ENCODE results near the gene BRD3OS.
A peak's percentile ranks its signal among the peaks of the same experiment; 100 is the strongest.

BRD3OS gene

DNA sequence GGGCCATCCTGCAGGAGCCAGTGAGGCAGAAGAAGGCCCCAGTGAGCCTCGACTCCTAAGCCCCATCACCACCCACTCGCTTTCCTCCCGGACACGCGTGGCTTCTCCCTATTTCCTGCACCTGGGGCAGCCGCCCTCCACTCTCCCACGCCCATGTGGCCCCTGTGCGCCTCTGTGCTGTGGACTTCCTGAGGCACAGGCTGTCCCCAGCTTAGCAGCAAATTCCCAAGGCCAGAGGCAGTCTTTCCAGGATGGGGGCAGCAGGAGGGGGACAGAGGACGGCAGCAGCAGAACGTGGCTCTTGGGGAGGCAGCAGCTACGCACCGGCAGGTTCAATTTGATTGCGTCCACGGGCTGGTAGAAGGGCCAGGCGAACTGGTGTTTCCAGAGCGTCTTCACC is 27.7 kb downstream of the BRD3OS start:
- Mint-ChIP-seq H3K27me3 (no peaks in the 10 kb centered on the region), H3K4me3 (no peak overlapping the region), H3K27ac (no peak overlapping the region), H3K4me1 (peaks cover 15 to 32% of the 10 kb centered on the region in 2 donors), H3K9me3 (no peaks in the 10 kb centered on the region), H3K36me3 (peaks cover 18 to 36% of the 10 kb centered on the region in 2 donors)
- DNase-seq (no peak), ATAC-seq (replicated peaks) (no peak)

DNA sequence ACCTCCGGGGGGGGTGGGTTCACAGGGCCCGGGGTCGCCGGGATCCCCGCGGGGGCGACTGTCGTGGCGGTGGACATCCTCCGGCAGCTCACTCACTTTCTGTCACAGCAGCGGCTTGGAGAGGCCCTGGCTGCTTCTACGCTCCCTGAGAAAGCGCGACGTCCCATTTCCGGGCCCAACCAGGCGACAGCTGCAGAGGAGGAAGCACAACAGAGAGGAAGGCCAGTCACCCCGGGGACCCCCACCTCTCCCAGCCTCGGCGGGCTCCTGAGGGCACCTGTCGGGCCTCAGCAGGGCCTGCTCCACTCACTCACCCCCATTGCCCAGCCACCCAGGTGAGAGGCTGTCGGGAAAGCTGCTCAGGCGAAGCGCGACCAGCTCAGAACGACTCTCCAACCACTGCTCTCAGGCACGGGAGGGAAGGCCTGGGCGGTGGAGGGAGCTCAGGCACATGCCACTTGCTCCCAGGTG is 28.2 kb downstream of the BRD3OS start:
- no peak for ATAC-seq (replicated peaks)
- Mint-ChIP-seq H3K36me3 (peaks cover 15 to 32% of the 10 kb centered on the region in 2 donors), H3K4me3 (no peak overlapping the region), H3K4me1 (peaks cover 15 to 37% of the 10 kb centered on the region in 2 donors), H3K27ac (no peak overlapping the region), H3K27me3 (no peaks in the 10 kb centered on the region), H3K9me3 (no peaks in the 10 kb centered on the region)
- DNase-seq: no peak

GRCh38 chr9:134053941-134054761 is 28.9 kb downstream of the BRD3OS start:
- H3K27me3 Mint-ChIP-seq: no peaks in the 10 kb centered on the region
- DNase-seq (no peak), ATAC-seq (replicated peaks) (no peak)
- H3K27ac Mint-ChIP-seq: no peak overlapping the region
- no peaks in the 10 kb centered on the region for H3K9me3 Mint-ChIP-seq
- H3K4me3 Mint-ChIP-seq: no peak overlapping the region
- peaks cover 22 to 44% of the 10 kb centered on the region in 2 donors for H3K4me1 Mint-ChIP-seq
- peaks cover 10 to 29% of the 10 kb centered on the region in 2 donors for H3K36me3 Mint-ChIP-seq

DNA sequence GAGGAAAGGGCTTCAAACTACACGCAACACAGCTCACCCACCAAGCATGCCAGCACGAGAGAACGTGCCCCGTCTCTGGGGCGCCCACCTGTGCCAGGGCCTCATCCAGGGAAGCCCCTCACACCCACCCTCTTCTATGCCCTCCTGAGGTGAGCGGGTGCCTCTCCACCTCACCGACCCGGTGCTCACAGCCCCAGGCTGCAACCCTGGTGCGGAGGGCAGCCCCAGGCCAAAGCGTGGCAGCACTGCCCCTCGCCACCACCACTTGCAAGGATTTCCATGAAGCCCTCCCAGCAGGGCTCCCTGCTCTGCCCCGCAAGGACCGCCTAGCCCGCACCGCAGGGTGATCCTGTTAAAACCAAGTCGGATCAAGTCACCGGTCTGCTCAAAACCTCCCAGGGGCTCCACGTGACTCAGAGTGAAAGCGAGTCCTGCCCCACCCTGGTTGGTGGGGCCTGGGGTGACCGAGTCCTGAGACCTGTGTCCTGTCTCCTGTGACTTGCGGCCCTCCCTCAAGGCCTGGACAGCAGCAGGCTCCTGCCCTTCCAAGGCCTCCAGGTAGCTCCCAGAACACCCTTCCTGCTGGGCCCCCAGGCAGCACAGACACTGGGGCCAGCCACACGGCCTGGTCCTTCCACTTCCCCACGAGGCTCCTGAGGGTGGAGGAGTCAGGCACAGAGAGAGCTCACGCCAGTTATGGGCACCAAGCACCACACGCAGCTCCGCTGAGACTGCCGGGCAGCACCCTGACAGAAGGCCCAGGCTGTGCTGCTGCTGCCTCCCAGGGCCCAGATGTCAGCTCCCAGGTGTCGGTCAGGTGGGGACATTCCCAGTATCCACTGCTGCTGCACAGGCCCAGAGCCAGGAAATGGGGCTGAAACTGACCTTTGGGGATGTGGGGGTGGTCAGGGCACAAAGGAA is 29.9 kb downstream of the BRD3OS start:
- Mint-ChIP-seq H3K4me1 (peaks cover 28 to 54% of the 10 kb centered on the region in 2 donors), H3K27ac (no peak overlapping the region), H3K9me3 (no peaks in the 10 kb centered on the region), H3K4me3 (no peak overlapping the region), H3K36me3 (peaks cover 6 to 22% of the 10 kb centered on the region in 2 donors), H3K27me3 (no peaks in the 10 kb centered on the region)
- DNase-seq (no peak), ATAC-seq (replicated peaks) (no peak)

DNA sequence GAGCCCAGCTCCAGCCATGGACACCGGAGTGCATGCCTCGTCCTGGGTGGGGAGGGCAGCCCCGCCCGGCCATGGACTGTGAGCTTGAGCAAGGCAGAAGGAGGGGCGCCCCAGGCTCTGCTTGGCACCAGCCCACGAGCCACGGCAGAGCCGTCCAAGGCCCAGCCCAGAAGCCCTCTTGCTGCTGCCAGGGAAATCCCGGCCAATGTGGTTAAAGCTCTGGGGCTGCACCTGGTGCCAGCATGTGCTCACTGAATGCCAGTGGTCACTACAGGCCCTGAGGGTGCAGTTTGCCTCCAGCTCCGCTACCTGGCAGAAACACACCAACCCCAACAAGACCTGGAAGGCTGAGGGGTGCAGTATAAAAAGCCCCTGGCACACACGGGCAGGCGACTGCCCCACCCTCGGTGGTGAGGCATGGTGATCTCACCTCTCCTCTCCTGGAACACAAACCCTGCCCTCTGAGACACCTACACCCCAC is 30.7 kb downstream of the BRD3OS start:
- ATAC-seq (replicated peaks) (peak in 1 of 2 donors; percentile 14), DNase-seq (no peak)
- no peak overlapping the region for H3K4me3 Mint-ChIP-seq
- peaks cover 3 to 16% of the 10 kb centered on the region in 2 donors for H3K36me3 Mint-ChIP-seq
- no peak overlapping the region for H3K27ac Mint-ChIP-seq
- no peaks in the 10 kb centered on the region for H3K27me3 Mint-ChIP-seq
- H3K9me3 Mint-ChIP-seq: no peaks in the 10 kb centered on the region
- peaks cover 36 to 63% of the 10 kb centered on the region in 2 donors for H3K4me1 Mint-ChIP-seq

GRCh38 chr9:134056483-134057306 is 31.4 kb downstream of the BRD3OS start:
- Mint-ChIP-seq H3K9me3 (no peaks in the 10 kb centered on the region), H3K36me3 (peaks cover 0 to 9% of the 10 kb centered on the region in 2 donors), H3K4me3 (no peak overlapping the region), H3K27ac (no peak overlapping the region), H3K27me3 (no peaks in the 10 kb centered on the region), H3K4me1 (peaks cover 43 to 70% of the 10 kb centered on the region in 2 donors)
- ATAC-seq (replicated peaks) (no peak), DNase-seq (no peak)

DNA sequence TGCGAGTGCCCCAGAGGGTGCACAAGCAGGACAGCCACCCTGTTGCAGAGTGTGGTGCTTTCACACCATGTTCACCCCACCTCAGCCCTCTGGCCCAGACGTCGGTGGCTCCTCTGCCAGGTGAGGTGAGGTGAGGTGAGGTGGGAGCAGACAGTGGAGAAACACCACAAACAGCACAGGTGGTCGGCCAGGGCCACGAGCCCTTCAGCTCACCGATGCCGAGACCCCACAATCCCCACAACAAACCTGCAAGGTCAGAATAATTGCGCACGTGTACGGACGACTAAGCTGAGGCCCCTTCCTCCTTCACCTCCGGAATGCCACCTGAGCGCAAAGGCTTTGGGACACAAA is 32.0 kb downstream of the BRD3OS start:
- no peaks in the 10 kb centered on the region for H3K9me3 Mint-ChIP-seq
- peaks cover 0 to 10% of the 10 kb centered on the region in 2 donors for H3K36me3 Mint-ChIP-seq
- H3K4me3 Mint-ChIP-seq: no peak overlapping the region
- DNase-seq (no peak), ATAC-seq (replicated peaks) (no peak)
- peaks cover 45 to 75% of the 10 kb centered on the region in 2 donors for H3K4me1 Mint-ChIP-seq
- no peak overlapping the region for H3K27ac Mint-ChIP-seq
- no peaks in the 10 kb centered on the region for H3K27me3 Mint-ChIP-seq

- peaks cover 50 to 83% of the 10 kb centered on the region in 2 donors for H3K4me1 Mint-ChIP-seq
- DNase-seq (no peak), ATAC-seq (replicated peaks) (no peak)
- H3K27ac Mint-ChIP-seq: no peak overlapping the region
- H3K4me3 Mint-ChIP-seq: no peak overlapping the region
- no peaks in the 10 kb centered on the region for H3K9me3 Mint-ChIP-seq
- no peaks in the 10 kb centered on the region for H3K27me3 Mint-ChIP-seq
- H3K36me3 Mint-ChIP-seq: peaks cover 0 to 10% of the 10 kb centered on the region in 2 donors
These were observed 32.7 kb downstream of the BRD3OS start for GRCh38 chr9:134057751-134058701.

DNA sequence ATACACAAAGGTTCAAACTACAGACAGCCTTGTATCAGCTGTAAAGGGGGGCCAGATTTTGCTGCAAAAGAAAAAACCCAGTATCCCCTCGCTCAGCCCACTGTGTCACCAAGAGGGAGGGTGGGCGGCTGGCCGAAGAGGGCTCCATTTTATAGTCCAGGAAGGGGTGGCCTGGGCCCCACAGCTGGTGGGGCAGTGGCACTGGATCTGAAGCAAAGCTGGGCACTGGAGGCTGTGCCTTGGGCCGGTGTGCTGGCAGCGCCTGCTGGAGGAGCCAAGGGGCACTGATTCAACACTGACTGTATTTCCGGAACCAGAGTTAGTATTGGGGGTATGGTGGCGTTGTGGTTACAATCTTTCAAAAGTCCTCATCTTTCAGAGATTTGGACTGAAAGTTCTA is 33.4 kb downstream of the BRD3OS start:
- Mint-ChIP-seq H3K4me1 (peaks cover 54 to 90% of the 10 kb centered on the region in 2 donors), H3K36me3 (peaks cover 0 to 10% of the 10 kb centered on the region in 2 donors), H3K27me3 (no peaks in the 10 kb centered on the region), H3K9me3 (no peaks in the 10 kb centered on the region), H3K27ac (no peak overlapping the region), H3K4me3 (no peak overlapping the region)
- ATAC-seq (replicated peaks) (no peak), DNase-seq (no peak)

DNA sequence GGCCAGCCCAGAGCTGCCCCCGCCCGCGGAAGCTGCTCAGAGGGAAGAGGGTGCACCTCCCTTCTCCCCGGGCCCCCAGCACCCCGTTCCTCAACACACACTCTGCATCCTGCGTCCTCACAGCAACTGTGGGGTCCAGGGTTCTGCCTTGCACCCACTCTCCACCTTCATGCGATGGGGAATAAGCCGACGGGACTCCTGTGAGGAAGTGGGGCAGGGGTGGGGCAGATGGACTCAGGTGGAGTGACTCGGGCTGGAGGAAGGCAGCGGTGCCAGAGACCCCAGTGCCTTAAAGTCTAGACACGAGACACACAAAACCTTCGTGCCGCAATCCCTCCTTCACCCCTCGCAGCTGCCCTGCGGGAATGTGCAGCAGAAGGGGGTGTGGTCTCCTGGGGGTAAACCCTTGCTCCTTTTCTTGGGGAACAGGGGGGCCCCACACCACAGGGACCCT is 33.9 kb downstream of the BRD3OS start:
- H3K9me3 Mint-ChIP-seq: no peaks in the 10 kb centered on the region
- H3K27ac Mint-ChIP-seq: no peak overlapping the region
- peaks cover 0 to 10% of the 10 kb centered on the region in 2 donors for H3K36me3 Mint-ChIP-seq
- ATAC-seq (replicated peaks) (no peak), DNase-seq (no peak)
- no peaks in the 10 kb centered on the region for H3K27me3 Mint-ChIP-seq
- peaks cover 52 to 91% of the 10 kb centered on the region in 2 donors for H3K4me1 Mint-ChIP-seq
- no peak overlapping the region for H3K4me3 Mint-ChIP-seq

GRCh38 chr9:134059661-134060395 is 34.5 kb downstream of the BRD3OS start:
- no peaks in the 10 kb centered on the region for H3K27me3 Mint-ChIP-seq
- H3K36me3 Mint-ChIP-seq: peaks cover 0 to 10% of the 10 kb centered on the region in 2 donors
- H3K4me3 Mint-ChIP-seq: peak overlapping the region; percentile 23 to 41
- H3K27ac Mint-ChIP-seq: peak overlapping the region; percentile 54
- H3K4me1 Mint-ChIP-seq: peaks cover 56 to 94% of the 10 kb centered on the region in 2 donors
- no peaks in the 10 kb centered on the region for H3K9me3 Mint-ChIP-seq
- DNase-seq (peak; percentile 78), ATAC-seq (replicated peaks) (peak; percentile 97)

DNA sequence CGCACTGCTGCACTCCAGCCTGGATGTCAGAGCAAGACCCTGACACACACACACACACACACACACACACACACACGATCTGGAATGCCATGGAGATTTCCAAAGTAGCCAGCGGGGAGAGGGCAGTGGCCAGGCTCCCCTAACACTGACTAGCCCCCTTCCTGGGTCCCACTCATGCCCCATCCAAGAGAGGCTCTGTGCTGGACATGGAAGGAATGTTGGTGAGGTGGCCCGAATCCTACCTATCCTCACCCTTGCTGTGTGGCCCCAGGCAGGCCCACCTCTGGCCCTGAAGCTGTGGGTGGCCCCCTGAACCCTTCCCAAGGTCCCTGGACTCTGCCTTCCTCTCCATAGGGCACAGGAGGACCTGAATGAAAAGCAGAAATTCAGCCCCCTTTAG is 35.3 kb downstream of the BRD3OS start:
- Mint-ChIP-seq H3K36me3 (peaks cover 0 to 10% of the 10 kb centered on the region in 2 donors), H3K27ac (no peak overlapping the region), H3K4me3 (no peak overlapping the region), H3K27me3 (no peaks in the 10 kb centered on the region), H3K4me1 (peaks cover 53 to 94% of the 10 kb centered on the region in 2 donors), H3K9me3 (no peaks in the 10 kb centered on the region)
- no peak for ATAC-seq (replicated peaks)
- DNase-seq: no peak

All from stimulated activated naive B cell treated with anti-CD40 and anti-IgM and Interleukin-4, amounts not matched to agents 10 μg/mL and 1 μg/mL and 100 μg/mL, for 72 hours (primary cell).